Globus pallidus (tissue), 1 donor: ENCODE data around the gene RIMKLB.
"Not testable (repeated sequence)": the region's sequence is repeated elsewhere in the genome, so short reads cannot be mapped to it uniquely, and the experiment has no call there.

ENCODE experiments used
- DNase-seq: peaks from one replicate; pipeline ENCODE4 v3.0.0-alpha.2; 2015; ENCODE audit warnings: low spot score

Gene RIMKLB

DNA sequence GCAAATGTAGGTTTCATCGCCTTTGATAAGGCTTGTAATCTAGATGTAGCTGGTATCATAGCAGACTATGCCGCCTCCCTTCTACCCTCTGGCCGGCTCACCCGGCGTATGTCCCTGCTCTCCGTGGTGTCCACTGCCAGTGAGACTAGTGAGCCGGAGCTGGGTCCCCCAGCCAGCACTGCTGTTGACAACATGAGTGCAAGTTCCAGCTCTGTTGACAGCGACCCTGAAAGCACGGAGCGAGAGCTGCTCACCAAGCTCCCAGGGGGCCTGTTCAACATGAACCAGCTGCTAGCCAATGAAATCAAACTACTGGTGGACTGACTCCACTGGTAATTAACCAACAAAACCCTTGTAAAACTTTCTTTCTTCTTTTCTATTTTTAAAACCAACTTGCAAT is 75.7 kb downstream of the RIMKLB start:
- DNase-seq, result no peak

DNA sequence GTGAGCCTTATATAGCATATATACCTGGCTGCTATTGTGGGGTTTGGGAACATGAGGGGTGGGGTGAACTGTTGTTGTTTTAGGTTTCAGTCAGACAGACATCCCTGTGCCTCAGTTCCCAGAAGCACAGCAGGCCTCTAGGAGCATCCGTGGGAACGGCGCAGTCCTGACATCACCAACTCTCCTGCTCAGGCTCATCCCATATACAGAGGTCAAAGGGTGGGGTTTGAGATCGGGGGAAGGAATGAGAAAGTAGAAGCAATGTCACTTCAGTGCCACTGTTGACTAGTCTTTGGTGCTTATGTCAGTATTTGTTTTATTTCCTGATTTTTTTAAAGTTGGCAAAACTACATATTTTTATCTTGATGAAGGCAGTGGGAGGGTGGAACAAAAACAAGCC is 81.5 kb downstream of the RIMKLB start:
- DNase-seq, result no peak

DNA sequence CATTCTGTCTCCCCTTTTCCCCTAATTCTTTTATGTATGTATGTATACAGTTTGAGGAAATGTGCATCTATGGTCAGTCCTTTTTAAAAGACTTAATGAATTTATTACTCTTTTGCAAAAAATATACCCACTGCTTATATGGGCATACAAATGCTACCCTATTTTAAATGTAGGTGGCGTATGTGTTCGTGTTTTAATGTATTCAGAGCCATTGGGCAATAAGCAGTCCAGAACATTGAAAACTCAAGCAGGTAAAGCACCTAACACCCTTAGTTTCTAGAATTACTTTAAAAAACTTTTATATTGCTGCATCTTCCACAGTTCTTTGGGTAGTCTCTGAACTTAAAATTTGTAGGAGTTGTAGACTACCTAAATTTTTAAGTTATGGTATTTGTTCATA is 82.1 kb downstream of the RIMKLB start:
- no peak for DNase-seq

DNA sequence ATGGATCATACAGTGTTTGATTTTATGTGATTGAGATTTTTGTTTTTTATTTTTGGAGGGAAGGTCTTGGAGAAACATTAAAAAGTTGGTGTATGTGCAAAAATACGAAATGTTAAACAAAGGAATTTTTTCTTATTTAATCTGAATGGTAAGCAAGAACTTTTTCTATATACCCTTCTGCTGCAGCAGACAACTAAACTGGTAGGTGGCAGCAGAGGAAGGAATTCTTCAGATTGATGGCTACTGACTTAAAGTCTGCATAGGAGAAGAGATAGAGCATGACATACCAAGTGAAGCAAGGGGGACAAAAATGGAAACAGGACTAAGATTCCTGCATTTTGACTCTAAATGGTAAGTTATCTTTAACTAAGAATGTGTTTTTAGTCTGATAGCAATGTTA is 82.6 kb downstream of the RIMKLB start:
- DNase-seq, result no peak

DNA sequence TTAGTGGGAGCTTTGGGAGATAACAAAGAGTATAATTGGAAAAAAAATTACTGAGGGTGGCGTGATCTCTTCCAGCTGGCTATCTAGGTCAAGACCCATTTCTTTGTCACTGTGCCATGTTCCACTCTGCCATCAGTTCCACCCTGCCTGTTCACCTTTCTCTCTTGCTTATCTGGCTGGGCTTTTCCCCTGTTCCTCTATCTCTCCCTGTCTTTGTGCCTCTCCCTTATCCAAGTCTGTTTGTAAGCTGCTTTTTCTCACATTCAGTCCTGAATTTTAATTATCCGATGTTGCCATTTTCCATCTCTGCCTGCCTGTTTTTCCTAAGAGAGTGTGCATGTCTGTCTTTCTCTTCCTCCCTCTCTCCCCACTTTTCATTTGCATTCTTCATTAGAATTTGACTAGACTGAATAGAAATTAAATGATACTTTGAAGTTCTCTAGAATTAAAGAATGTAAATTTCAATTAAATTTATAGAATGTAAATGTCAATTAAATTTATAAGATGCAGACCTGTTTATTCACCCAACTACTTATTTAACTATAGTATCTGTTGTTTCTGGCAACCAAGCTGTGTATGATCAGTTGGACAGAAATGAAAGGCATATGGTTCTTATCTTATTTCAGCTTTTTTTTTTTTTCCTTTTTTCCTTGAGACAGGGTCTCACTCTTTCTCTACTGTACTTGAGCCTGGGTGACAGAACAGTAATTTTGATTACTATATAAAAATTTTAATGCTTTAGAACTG is 83.8 kb downstream of the RIMKLB start:
- DNase-seq, result no peak

DNA sequence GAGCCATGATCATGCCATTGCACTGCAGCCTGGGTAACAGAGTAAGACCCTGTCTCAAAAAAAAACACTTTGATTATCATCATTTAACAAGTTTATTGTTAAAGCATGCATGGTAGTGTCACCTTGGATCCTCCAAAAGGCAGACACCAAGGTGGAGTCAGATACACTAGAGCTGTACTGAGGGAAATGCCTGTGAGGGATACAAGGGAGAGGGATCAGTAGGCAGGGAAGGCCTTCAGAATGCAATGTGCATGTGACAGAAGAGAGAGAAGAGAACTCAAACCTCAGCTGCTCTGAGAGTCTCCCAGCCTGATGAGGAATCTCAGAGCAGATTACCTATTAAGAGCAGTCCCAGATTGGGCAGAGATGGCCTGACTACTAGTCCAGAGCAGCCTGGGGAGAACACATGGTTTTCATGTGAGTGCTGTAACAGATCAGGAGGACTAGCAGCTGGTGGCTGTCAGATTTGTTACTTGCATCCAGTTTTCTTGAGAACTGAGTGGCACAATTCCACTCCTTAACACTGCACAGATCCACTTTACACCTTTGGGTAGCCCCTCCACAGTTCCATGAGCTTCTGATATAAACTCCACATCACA is 86.6 kb downstream of the RIMKLB start:
- no peak for DNase-seq

DNA sequence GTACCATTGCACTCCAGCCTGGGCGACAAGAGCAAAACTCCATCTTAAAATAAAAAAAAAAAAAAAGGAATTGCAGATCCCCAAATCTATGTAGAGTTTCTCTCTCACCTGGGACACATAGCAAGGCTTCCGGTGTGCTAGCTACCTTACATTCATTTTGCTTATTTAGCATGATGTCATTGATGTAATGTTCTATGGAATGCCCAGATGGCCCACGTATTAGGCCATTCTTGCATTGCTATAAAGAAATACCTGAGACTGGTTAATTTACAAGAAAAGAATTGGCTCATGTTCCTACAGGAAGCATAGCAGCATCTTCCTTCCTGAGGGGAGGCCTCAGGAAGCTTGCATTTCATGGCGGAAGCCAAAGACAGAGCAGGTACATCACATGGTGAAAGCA is 87.7 kb downstream of the RIMKLB start:
- DNase-seq, result no peak

DNA sequence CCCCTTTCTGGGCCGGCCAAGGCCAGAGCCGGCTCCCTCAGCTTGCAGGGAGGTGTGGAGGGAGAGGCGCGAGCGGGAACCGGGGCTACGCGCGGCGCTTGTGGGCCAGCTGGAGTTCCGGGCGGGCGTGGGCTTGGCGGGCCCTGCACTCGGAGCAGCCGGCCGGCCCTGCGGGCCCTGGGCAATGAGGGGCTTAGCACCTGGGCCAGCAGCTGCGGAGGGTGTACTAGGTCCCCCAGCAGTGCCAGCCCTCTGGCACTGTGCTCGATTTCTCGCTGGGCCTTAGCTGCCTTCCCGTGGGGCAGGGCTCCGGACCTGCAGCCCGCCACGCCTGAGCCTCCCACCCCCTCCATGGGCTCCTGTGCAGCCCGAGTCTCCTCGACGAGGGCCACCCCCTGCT is 89.4 kb downstream of the RIMKLB start:
- not testable (repeated sequence) for DNase-seq

DNA sequence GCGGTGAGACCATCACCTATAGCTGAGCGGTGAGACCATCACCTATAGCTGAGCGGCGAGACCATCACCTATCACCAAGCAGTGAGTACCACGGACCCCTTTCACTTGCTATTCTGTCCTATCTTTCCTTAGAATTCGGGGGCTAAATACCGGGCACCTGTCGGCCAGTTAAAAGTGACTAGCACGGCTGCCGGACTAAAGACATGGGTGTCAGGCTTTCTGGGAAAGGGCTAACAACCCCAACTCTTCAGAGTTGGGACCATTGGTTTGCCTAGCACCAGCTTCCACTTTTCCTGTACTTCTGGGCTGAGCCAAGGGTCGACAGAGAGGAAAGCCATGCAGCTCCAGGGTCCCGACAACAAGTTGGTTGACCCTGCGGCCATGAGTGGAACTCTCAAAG is 90.9 kb downstream of the RIMKLB start:
- not testable (repeated sequence) for DNase-seq

DNA sequence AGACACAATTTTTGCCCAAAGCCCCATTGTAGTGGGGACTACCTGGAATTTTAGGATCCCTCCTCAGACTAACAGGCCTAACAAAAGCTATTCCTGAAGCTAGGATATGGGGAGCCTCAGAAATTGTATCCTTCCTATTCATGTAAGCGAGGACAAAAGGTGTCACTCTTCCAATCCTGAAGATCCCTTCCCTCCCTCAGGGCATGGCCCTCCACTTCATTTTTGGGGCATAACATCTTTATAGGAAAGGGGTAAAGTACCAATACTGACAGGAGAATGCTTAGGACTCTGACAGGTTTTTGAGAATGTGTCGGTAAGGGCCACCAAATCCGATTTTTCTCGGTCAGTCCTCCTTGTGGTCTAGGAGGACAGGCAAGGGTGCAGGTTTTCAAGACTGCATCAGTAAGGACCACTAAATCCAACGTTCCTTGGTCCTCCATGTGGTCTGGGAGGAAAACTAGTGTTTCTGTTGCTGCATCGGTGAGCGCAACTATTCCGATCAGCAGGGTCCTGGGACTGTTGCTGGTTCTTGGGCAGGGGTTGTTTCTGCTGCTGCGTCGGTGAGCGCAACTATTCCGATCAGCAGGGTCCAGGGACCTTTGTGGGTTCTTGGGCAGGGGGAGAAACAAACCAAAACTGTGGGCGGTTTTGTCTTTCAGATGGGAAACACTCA is 91.7 kb downstream of the RIMKLB start:
- DNase-seq, result not testable (repeated sequence)

DNA sequence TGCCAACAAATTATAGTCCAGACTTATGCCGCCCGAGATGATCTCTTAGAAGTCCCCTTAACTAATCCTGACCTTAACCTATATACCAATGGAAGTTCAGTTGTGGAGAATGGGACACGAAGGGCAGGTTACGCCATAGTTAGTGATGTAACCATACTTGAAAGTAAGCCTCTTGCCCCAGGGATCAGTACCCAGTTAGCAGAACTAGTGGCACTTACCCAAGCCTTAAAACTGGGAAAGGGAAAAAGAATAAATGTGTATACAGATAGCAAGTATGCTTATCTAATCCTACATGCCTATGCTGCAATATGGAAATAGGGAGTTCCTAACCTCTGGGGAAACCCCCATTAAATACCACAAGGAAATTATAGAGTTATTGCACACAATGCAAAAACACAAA is 95.4 kb downstream of the RIMKLB start:
- DNase-seq, result not testable (repeated sequence)

DNA sequence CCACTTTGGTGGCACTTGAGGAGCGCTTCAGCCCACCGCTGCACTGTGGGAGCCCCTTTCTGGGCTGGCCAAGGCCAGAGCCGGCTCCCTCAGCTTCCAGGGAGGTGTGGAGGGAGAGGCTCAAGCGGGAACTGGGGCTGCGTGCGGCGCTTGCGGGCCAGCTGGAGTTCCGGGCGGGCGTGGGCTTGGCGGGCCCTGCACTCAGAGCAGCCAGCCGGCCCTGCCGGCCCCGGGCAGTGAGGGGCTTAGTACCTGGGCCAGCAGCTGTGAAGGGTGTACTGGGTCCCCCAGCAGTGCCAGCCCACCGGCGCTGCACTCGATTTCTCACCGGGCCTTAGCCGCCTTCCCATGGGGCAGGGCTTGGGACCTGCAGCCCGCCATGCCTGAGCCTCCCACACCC is 96.8 kb downstream of the RIMKLB start:
- DNase-seq, result not testable (repeated sequence)

DNA sequence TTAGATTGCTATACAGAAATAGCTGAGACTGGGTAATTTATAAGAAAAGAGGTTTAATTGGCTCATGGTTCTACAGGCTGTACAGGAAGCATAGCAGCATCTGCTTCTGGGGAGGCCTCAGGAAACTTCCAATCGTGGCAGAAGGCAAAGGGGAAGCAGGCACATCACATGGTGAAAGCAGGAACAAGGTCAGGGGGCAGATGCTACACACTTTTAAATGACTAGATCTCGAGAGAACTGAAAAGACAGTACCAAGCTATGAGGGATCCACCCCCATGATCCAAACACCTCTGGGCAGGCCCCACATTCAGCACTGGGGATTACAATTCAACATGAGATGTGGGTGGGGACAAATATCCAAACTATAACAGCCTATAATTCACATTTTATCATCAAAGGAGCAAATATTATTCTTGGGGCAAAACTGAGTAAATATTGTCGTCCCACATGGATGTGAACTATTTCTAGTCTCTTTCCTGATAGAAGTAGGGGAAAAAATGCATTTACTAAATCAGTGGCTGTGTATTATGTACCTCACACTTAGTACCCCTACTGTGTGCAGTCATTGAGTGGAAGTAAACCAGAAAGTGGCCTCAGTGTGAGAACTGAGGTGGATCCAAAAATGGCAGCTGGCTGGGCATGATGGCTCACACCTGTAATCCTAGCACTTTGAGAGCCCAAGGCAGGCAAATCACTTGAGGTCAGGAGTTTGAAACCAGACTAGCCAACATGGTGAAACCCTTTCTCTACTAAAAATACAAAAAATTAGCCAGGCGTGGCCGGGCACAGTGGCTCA is 99.2 kb downstream of the RIMKLB start:
- no peak for DNase-seq

DNA sequence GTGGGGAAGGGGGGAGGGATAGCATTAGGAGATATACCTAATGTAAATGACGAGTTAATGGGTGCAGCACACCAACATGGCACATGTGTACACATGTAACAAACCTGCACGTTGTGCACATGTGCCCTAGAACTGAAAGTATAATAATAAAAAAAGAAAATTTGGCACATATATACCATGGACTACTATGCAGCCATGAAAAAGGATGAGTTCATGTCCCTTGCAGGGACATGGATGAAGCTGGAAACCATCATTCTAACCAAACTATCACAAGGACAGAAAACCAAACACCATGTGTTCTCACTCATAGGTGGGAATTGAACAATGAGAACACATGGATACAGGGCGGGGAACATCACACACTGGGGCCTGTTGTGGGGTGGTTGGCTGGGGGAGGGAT is 103.4 kb downstream of the RIMKLB start:
- not testable (repeated sequence) for DNase-seq

DNA sequence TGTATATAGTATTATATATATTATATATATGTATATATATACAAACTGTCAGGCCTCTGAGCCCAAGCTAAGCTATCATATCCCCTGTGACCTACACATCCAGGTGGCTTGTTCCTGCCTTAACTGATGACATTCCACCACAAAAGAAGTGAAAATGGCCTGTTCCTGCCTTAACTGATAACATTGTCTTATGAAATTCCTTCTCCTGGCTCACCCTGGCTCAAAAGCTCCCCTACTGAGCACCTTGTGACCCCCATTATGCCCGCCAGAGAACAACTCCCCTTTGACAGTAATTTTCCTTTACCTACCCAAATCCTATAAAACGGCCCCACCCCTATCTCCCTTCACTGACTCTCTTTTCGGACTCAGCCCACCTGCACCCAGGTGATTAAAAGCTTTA is 107.0 kb downstream of the RIMKLB start:
- not testable (repeated sequence) for DNase-seq

DNA sequence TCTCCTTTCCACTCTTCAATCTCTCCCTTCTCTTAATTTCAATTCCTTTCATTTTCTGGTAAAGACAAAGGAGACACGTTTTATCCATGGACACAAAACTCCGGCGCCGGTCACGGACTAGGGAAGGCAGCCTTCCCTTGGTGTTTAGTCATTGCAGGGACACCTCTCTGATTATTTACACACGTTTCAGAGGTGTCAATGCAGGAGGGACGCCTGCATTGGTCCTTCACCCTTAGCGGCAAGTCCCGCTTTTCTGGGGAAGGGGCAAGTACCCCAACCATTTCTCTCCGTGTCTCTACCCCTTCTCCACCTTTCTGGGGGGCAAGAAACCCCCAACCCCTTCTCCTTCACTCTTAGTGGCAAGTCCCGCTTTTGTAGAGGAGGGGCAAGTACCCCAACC is 107.7 kb downstream of the RIMKLB start:
- not testable (repeated sequence) for DNase-seq

DNA sequence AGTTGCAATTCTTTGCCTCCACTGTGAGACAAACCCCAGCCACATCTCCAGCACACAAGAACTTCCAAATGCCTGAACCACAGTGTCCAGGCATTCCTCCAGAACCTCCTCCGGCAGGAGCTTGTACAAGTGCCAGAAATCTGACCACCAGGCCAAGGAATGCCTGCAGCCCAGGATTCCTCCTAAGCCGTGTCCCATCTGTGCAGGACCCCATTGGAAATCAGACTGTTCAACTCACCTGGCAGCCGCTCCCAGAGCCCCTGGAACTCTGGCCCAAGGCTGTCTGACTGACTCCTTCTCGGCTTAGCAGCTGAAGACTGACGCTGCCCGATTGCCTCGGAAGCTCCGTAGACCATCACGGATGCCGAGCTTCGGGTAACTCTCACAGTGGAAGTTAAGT is 109.3 kb downstream of the RIMKLB start:
- not testable (repeated sequence) for DNase-seq

DNA sequence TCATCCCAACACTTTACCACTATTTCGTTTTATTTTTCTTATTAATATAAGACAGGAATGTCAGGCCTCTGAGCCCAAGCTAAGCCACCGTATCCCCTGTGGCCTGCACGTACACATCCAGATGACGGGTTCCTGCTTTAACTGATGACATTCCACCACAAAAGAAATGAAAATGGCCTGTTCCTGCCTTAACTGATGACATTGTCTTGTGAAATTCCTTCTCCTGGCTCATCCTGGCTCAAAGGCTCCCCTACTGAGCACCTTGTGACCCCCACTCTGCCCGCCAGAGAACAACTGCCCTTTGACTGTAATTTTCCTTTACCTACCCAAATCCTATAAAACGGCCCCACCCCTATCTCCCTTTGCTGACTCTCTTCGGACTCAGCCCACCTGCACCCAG is 112.3 kb downstream of the RIMKLB start:
- DNase-seq, result not testable (repeated sequence)

DNA sequence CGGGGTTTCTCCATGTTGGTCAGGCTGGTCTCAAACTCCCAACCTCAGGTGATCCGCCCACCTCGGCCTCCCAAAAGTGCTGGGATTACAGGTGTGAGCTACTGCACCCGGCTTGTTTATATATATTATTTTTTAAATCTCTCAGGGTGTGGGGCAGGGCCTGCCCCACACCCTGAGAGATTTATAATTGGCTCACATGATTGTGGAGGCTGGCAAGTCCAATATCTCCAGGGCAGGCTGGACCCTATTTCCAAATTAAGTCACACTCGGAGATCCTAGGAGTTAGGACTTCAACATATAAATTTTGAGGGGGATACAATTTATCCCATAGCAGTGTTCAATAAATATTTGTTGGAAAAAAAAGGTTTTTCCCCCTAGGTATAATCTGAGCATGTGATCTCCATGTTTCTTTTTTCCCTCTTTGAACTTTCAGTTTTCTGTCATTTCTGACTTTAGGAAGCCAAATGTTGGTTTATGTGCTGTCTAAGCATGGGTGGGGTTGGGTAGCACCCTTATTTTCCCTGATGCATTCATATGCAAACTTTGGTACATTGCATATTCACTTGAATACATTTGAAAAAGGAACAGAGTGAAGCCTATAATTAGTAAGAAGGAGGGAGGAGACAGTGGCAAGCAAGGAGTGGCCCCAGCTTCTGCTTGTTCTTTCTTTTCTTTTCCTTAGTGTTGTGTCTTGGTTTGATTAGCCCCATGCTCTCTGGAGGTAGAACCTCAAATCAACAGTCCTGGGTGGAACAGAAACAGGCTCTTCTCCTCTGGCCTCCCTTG is 116.0 kb downstream of the RIMKLB start:
- DNase-seq, result no peak

DNA sequence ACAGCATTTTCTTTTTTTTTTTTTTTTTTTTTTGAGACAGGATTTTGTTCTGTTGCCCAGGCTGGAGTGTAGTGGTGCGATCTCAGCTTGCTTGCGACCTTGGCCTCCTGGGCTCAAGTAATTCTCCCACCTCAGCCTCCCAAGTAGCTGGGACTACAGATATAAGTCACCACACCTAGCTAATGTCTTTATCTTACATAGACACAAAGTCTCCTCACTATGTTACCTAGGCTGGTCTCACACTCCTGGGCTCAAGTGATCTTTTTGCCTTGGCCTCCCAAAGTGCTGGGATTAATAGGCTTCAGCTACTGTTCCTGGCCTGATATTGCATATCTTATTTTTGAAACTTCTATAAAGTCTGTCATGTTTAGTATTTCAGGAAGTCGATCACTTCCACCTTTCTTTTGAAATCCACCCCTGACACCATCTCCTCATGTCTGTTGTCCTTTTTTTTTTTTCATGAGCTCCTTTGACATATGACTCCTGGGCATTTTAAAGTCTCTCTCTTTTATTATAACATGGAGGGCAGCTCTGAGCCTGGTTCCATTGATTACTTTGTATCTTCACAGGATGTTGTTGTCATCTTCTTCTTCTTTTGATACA is 118.8 kb downstream of the RIMKLB start:
- DNase-seq, result no peak

DNA sequence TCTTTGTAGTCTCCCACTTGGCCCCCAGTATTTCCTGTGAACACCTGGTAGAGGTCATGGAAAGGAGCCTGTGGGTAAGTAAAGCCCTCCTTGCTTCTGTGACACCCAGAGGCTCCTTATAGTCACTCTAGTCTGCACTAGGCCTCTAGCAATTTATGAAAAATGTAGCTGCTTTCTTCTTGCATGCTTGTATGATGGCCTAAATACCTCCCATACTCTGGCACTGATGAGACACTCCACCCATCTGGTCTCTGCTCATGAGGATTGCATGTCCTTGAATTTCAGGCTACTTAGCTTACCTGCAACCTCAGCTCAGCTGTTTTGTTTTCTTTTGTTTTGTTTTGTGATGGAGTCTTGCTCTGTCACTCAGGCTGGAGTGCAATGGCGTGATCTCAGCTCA is 120.1 kb downstream of the RIMKLB start:
- DNase-seq, result no peak
